Measurements from ENCODE around the gene LPP. TPM values are rescaled to one million over a fixed set of nuclear protein-coding genes. Genes with fewer than 3 reads are reported as not detected.

LPP gene
- total and polyA plus RNA-seq, 8 donors, result 8.0 to 885 (median 305) TPM

DNA sequence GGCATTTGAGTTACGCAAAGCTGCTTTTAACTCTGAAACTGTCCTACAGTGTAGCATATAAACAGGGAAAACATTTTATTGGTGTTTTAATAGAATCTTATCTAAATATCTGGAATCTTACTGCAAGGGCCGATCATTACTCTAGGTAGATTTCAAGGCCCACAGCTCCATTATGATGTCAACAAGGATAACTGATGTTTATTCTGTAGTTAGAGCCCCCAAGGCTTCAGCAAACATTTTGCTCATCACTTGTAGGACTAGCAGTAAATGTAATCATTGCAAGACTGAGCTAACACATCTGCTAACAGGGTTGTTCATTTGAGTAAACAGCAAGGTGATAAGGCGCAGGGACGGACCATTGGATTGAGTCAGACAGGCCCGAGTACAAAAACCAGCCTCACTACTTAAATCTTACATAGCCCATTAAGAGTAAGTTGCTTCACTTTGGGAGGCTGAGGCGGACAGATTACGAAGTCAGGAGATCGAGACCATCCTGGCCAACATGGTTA, 685.3 kb downstream of the LPP start:
- no peak overlapping the region for H3K27ac ChIP-seq
- H3K36me3 ChIP-seq, result no peaks in the 10 kb centered on the region
- H3K4me1 ChIP-seq, result peaks cover 0 to 14% (median 0%) of the 10 kb centered on the region in 4 donors
- no peaks in the 10 kb centered on the region for H3K9me3 ChIP-seq
- intact Hi-C loops (cut with DNase I; ENCODE audit: low total_unique reads), result no loop called here
- TF ChIP-seq POLR2AphosphoS5 (IDR thresholded peaks at IDR 0.05), result peak in 1 of 3 donors; percentile 4
- no peak for TF ChIP-seq CTCF (IDR thresholded peaks at IDR 0.05)
- no peaks in the 10 kb centered on the region for H3K27me3 ChIP-seq
- H3K4me3 ChIP-seq, result no peak overlapping the region
- peak; percentile 27 to 29 for DNase-seq
- WGBS, 5 donors, result 70 to 82% (median 73%) methylated on average over 8 of the region's 8 CpGs

GRCh38 chr3:188840290-188840689, 686.3 kb downstream of the LPP start:
- intact Hi-C loops (cut with DNase I; ENCODE audit: low total_unique reads), result no loop called here
- no peaks in the 10 kb centered on the region for H3K36me3 ChIP-seq
- H3K4me1 ChIP-seq, result peaks cover 0 to 8% (median 0%) of the 10 kb centered on the region in 4 donors
- no peak overlapping the region for H3K27ac ChIP-seq
- no peak for TF ChIP-seq POLR2A (IDR thresholded peaks at IDR 0.05)
- WGBS, 5 donors, result 71 to 94% (median 82%) methylated on average over 1 of the region's 1 CpG
- no peaks in the 10 kb centered on the region for H3K27me3 ChIP-seq
- H3K4me3 ChIP-seq, result no peak overlapping the region
- H3K9me3 ChIP-seq, result no peaks in the 10 kb centered on the region
- DNase-seq, result no peak

- H3K4me3 ChIP-seq, result no peak overlapping the region
- no peak overlapping the region for H3K27ac ChIP-seq
- no peak for TF ChIP-seq POLR2A (IDR thresholded peaks at IDR 0.05)
- TF ChIP-seq EP300 (IDR thresholded peaks at IDR 0.05), result no peak
- no peak for TF ChIP-seq POLR2AphosphoS5 (IDR thresholded peaks at IDR 0.05)
- no peak for TF ChIP-seq CTCF (IDR thresholded peaks at IDR 0.05)
- H3K9me3 ChIP-seq, result no peaks in the 10 kb centered on the region
- no peaks in the 10 kb centered on the region for H3K36me3 ChIP-seq
- peaks cover 0 to 22% (median 0%) of the 10 kb centered on the region in 4 donors for H3K4me1 ChIP-seq
- intact Hi-C loops (cut with DNase I; ENCODE audit: low total_unique reads), result no loop called here
- no peaks in the 10 kb centered on the region for H3K27me3 ChIP-seq
- DNase-seq, result no peak
- WGBS, 5 donors, result 70 to 81% (median 74%) methylated on average over 3 of the region's 3 CpGs
These were observed 687.9 kb downstream of the LPP start for GRCh38 chr3:188841906-188842305.

DNA sequence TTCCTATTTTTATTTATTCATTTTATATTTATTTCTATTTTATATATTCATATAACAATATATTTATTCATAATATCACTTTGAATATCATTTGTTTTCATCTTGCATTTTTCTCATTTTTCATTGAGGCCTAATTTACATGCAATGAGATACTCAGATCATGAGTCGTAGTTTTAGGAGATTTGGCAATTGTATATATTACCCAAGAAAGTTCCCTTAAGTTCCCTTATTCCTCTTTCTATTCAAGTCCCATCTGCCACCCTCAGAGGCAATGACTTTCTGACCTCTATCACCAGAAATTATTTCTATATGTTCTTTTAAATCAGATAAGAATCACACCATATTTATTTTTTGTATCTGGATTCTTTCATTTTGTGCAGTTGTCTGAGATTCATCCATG, 688.7 kb downstream of the LPP start:
- no peak overlapping the region for H3K4me3 ChIP-seq
- H3K27me3 ChIP-seq, result no peaks in the 10 kb centered on the region
- TF ChIP-seq POLR2AphosphoS5 (IDR thresholded peaks at IDR 0.05) (no peak), POLR2A (IDR thresholded peaks at IDR 0.05) (no peak), EP300 (IDR thresholded peaks at IDR 0.05) (no peak), CTCF (IDR thresholded peaks at IDR 0.05) (no peak)
- no peaks in the 10 kb centered on the region for H3K36me3 ChIP-seq
- WGBS, 5 donors, result 71 to 92% (median 86%) methylated on average over 1 of the region's 1 CpG
- no peak for DNase-seq
- H3K9me3 ChIP-seq, result no peaks in the 10 kb centered on the region
- H3K27ac ChIP-seq, result no peak overlapping the region
- intact Hi-C loops (cut with DNase I; ENCODE audit: low total_unique reads), result no loop called here
- peaks cover 0 to 26% (median 0%) of the 10 kb centered on the region in 4 donors for H3K4me1 ChIP-seq

DNA sequence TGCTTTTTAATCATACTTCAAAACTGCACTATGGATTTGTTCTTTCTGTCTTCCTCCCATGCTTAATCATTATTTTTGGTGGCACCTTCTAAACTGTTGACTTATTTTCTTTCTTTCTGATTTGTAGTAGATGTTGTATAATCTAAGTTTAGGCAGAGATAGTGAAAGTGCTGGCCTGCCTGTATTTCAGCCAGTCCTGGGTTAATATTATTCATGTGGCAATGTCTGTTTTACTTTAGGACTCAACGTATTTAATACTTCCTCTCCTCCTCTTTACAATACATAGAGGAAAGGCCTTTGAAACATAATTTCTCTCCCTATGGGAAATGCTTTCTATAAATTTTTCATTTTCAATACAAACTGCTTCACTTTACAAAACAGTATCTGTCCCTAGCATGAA, 690.1 kb downstream of the LPP start:
- H3K9me3 ChIP-seq, result no peaks in the 10 kb centered on the region
- no peak for DNase-seq
- no peak overlapping the region for H3K27ac ChIP-seq
- intact Hi-C loops (cut with DNase I; ENCODE audit: low total_unique reads), result no loop called here
- H3K4me3 ChIP-seq, result no peak overlapping the region
- no peaks in the 10 kb centered on the region for H3K36me3 ChIP-seq
- H3K27me3 ChIP-seq, result no peaks in the 10 kb centered on the region
- H3K4me1 ChIP-seq, result peaks cover 0 to 26% (median 0%) of the 10 kb centered on the region in 4 donors
- no peak for TF ChIP-seq EP300 (IDR thresholded peaks at IDR 0.05)
- no peak for TF ChIP-seq CTCF (IDR thresholded peaks at IDR 0.05)
- TF ChIP-seq POLR2A (IDR thresholded peaks at IDR 0.05), result no peak
- TF ChIP-seq POLR2AphosphoS5 (IDR thresholded peaks at IDR 0.05), result no peak
- 45 to 79% (median 52%) methylated on average over 1 of the region's 1 CpG for WGBS, 5 donors

Data from stomach (tissue), 9 donors.